ENCODE measurements around the gene SPAAR.
"Not testable (repeated sequence)": the region's sequence is repeated elsewhere in the genome, so short reads cannot be mapped to it uniquely, and the experiment has no call there.

The SPAAR gene

DNA sequence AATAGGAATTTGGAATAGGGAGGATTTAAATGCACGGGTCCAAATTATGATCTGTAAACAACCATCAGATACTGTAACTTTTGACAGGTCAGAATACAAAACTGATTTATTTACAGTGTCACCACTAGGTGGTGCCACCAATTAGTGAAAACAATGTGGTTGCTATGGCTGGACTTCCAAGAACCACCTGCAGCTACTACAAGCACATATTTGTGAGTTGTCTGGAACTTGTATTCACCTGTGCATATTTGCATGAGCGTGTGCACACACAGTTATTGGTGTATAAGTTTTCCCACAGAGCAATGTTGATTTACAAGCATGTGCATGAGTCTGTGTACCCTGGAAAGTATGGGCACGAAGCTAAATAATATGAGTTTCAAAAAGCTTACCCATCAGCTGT, 6.2 kb upstream of the SPAAR start:
- peak in 1 of 58 donors; percentile 23 for DNase-seq

DNA sequence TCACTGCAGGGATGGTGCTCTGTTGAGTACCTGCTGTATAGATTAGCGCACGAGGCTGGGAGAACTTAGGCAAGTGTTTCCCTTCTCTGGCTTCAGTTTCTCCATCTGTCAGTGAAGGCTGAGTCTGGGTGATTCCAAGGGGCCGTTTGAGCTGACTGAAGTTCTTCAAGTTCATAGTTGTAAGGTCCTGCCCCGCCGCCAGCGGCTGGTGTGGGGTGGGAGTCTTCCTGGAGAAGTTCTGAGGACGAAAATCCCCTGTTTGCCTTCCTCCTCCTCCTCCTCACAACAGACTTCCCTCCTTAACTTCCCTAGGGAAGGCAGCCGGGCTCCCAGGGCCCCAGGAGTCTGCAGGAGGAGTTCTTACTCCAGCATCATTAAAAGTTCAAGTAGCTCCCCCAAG, 5.0 kb upstream of the SPAAR start:
- no peak for DNase-seq

DNA sequence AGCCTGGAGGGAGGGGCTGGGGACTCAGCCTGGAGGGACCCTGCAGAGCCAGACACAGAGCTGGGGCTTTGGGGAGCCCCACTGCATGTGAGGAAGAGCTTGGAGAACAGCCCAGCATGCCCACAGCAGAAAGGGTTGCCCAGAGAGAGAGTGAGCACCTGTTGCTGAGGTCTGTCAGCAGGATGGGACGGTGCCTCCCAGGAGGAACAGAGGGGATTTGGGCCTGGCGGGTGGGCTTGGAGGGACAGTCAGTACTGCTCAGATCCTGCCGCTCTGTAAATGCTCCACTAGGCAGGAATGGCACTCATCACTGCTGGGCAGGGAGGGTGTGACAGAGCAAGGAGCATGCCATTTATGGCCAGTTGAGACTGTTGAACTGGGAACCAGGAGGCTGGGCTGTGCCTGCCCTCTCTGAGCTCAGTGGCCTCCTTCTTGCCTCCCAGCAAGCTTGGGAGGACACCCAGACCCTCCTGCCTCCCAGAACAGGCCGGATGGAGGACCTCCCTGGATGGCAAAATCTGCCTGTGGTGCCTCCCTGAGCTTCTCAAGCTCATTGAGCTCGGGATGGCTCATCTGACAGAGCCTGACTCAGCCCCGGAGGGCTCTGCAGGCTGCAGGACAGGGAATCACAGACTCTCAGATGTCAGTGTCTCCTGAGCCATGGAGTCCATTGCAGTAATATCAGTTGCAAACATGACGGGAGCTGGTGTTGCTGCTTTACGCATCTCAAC, 4.1 kb upstream of the SPAAR start:
- DNase-seq: no peak

DNA sequence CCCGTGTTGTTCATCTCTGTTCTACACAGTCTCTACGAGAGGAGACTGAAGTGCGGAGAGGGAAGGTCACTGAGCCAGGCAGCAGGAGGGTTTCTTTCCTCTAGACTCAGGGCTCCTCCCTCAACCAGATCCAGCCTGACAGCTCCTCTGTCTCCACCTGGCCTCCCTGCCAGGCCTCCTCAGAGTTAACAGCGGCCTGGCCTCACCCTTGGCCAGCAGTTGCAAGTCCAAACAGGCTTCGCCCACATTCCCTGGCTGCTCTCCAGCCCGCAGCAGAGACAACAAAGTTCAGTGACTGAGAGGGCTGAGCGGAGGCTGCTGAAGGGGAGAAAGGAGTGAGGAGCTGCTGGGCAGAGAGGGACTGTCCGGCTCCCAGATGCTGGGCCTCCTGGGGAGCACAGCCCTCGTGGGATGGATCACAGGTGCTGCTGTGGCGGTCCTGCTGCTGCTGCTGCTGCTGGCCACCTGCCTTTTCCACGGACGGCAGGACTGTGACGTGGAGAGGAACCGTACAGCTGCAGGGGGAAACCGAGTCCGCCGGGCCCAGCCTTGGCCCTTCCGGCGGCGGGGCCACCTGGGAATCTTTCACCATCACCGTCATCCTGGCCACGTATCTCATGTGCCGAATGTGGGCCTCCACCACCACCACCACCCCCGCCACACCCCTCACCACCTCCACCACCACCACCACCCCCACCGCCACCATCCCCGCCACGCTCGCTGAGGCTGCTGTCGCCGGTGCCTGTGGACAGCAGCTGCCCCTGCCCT, 3.2 kb upstream of the SPAAR start, which contains the start of gene HRCT1:
TSS of gene HRCT1 (plus strand) at position 291 of the 768 bp plus-strand sequence. CDS start at position 377, 86 bp downstream.
- peak in 8 of 58 donors; percentile 14 to 45 (median 22) for DNase-seq

DNA sequence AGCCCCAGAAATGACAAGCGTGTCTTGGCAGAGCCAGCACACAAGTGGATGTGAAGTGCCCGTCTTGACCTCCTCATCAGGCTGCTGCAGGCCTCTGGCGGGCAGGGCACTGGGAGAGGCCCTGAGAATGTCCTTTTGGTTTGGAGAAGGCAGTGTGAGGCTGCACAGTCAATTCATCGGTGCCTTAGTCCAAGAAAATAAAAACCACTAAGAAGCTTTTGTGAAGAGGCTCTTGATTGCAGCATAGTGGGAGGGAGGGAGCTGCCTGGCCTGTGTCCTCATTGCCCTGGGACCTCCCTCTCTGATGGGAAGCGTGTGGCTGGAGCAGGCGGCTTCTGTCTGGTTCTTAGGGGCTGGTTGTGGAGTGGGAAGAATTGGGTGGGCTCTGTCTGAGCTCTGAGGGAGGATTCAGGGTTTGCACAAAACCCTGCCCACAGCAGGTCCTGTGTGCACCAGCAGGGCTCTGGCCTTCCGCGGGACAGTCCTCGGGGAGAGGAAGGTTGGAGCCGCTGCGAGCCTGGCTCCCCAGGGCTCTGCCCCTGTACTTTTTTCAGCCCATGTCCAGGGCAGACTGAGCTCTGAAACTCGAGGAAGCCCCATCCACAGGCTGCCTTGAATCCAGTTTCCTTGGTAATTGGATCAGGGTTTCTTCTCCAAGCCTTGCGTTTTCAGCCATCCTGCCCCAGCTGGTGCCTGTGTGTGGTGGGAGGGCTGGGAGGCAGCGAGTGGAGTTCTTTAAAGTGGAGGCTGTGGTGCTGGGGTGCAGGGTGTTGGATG, 2.2 kb upstream of the SPAAR start:
- peak in 1 of 58 donors; percentile 43 for DNase-seq

DNA sequence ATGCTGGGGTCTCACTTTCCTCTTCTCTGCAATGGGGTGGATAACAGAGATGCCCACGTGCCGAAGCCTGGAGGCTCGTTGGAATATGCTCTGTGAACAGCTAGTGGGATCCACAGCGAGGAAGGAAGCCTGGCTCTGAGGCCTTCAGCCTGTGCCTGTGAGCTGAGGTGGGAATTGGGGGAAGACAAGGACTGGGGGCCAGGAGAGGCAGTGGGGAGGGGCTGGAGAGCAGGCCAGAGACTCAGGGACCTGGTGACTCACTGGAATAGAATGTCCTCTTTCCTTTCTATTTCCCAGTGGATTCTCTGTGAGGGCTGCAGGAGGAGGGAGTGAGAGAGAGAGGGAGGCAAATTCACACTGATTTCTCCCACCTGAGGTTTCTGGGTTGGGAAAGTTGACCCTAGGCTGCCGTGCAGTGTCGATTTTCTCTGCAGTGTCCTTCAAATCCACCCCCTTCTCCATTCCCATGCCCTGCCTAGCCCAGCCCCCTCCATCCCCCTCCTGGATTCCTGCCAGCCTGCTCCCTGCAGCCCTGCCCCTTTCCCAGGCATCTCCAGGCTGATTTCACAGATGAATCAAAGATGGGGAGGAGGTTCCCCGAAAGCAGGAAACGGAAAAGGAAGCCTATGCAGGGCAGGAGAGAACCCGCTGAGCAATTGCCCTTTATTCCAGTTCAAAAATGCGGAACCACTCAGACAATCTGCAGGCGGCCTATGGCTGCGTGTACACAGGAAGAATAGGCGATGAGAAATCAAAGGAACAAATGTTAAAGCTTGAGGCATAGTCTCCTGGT, 1.4 kb upstream of the SPAAR start:
- DNase-seq: peak in 7 of 58 donors; percentile 13 to 54 (median 29)

DNA sequence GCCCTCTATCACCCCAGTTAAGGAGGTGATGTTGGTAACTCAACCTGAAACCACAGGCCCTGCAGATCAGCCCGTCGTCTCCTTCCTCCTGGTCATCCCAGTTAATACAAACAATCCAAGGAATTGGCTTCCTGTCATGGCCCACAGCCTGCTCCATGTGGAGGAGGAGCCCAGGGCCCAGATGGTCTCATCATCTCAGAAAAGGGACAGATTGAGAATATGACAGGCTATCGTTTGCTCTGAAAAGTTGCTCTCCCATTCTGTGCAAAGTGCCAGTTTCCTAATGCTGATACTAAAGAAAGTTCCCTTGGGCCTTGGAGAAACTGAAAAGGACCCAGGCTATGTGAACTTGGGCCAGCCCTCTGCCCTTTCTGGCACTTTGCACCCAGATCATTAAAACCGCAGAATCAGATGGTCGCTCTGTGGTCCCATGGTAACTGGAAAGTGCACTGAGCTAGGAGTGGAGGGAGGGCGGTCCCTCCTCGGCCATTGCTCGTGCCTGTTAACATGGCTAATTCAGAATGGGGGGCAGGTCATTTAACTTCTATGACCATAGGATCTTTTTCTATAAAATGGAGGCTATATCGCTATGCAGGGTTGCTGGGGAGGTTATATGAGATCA, 675 bp upstream of the SPAAR start:
- DNase-seq: peak in 2 of 58 donors; percentile 19 to 54

DNA sequence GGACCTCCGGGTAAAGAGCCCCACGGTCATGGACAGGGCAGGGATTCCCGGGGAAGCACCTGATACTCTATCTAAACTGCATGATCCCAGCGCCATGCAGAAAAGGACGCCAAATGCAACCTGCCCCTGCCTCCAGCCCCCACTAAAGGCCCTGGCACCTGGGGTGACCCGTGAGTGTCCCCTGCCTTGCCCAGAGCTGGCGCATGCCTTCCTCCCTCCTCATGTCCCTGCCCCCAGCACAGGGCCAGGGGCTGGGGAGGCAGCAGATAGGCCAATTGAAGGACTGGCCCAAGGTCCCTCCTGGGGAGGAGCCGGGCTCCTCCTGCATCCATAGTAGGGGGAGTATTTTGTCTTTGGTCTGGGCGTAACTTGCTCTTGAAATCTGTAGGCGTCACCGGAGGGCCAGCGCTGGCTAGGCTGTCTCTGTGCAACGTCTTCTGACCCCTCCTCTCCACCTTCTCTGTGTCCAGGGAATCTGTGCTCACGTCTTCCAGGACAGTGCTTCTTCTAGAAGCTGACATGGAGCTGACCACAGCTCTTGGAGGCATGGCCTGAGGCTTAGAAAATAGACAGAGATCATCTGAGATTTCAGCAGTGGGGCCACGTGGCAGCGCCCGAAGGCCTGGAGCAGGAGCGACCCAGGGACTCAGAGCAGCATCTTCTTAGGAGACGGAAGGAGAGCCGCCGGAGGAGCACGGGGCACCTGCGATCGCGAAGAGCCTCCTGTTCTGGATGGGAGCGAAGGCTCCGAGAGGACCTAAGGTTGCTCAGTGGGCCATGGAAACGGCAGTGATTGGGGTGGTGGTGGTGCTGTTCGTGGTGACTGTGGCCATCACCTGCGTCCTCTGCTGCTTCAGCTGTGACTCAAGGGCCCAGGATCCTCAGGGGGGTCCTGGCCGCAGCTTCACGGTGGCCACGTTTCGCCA, 660 bp downstream of the SPAAR start:
- no peak for DNase-seq

DNA sequence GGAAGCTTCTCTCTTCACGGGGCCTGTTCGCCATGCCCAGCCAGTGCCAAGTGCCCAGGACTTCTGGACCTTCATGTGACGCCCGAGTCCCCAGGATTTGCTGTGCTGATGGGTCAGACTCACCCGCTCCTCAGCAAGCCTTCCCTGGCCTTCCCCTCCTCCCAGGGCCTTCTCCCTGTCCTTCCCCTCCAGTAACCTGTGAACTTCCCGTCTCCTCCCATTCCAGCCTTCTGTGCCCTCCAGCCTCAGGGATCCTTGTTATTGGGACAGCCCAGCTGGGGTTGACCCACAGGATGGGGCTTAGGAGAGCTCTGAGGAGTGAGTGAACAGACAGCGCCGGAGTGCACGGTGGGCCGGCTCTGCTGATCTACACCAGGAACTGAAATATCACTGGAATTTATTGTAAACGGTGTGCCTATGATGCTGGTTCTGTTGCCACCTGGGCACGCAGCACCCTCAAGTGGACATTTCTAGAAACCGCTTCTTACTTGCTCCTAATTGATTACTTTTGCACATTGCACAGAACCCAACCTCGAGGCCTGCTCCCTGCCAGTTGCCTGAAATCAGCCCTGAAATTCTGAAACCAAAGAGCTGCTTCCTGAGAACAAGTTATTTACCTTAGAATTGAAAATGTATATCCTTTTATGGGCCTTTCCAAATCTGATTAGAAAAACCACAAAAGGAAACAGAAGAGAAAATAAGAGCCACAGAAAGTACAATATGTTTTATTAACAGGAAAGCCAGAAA, 1.5 kb downstream of the SPAAR start:
- DNase-seq: no peak

DNA sequence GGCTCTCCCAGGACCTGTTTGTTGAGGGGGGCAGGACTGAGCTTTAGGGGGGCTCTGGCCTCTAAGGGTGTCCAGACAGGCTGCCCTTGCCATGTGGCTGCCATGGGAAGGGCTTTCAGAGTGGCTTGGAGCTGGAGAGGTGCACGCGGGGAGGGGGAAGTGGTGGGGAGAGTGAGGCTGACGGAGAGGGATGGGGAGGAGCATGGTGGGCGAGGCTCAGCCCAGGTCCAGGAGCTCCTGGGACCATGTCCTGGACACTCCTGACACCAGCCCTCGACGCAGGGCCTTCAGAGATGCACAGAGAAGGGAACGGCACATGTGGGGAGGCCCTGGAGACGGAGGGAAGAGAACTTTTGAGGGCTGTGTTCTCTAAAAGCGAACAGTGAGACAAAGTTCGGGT, 2.4 kb downstream of the SPAAR start:
- DNase-seq: no peak

DNA sequence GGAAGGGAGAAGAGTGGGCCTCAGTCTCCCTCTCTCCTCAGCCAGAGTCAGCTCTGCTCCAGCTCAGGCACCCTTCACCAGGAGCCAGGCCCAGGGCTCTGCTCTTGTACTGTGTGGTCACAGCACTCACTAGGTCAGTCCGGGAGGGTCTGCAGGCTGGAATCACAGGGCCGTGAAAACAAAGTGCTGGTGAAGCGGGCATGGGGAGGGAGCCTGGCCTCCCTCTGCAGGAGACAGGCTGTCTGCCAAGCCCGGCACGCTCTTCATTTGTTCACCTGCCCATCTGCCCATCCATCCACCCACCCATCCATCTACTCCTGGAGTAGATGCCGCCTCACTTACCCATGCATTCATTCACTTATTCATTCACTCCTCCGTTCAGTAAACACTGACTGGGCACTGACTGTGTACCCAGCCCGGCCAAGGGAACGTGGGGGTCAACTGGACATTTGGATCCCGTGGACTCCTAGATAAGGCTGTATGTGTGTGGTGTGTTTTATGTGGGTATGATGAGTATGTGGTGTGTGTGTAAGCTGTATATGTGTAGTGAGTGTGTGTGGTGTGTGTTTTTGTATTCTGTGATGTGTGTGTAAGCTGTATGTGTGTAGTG, 3.6 kb downstream of the SPAAR start:
- DNase-seq: no peak

DNA sequence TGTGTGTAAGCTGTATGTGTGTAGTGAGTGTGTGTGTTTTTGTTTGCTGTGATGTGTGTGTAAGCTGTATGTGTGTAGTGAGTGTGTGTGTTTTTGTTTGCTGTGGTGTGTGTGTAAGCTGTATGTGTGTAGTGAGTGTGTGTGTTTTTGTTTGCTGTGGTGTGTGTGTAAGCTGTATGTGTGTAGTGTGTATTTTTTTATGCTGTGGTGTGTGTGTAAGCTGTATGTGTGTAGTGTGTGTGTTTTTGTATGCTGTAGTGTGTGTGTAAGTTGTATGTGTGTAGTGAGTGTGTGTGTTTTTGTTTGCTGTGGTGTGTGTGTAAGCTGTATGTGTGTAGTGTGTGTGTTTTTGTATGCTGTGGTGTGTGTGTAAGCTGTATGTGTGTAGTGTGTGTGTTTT, 4.1 kb downstream of the SPAAR start:
- DNase-seq: not testable (repeated sequence)

DNA sequence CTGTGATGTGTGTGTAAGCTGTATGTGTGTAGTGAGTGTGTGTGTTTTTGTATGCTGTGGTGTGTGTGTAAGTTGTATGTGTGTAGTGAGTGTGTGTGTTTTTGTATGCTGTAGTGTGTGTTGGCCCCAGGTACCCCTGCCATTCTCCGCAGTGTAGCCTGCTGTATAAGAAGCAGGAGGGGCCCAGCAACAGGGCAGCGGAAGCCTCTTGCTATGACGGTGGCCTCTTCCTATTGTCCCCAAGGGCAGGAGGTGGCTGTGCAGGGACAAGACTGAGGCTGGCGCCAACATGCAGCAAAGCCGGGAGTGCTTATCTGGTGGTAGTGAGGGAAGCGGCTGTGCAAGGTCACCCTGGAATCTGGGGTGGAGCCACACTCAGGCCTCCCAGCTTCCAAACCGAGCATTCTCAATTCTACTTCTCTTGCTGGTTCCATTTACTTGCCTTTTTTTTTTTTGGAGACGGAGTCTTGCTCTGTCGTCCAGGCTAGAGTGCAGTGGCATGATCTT, 5.1 kb downstream of the SPAAR start:
- no peak for DNase-seq

DNA sequence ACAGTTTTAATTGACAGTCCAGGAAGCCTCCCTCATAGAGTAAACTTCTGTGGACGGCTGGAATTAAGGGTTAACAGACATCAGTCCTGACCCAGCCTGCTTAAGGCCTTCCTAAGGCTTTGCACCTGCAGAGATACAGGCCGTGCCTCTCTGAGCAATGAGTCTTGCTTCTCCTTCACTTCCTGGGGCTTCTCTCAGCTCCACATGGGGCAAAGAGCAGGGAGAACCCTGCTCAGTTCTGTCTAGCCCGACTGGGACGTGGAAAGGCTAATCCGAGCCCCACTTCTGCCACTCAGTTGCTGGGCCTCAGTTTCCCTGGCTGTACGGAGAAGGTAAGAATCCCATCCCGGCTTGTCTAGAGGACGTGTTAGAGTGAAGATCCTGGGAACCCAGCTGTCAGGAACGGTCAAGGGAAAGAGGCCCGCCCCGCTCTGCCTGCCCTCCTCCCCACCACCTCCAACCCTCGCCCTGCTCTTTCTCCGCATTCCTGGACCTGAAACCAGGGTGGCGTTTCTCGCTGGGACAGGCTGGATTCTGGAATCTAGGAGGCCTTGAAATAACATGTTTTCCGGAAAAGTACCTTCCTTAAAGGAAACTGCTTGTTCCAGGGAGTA, 6.5 kb downstream of the SPAAR start:
- no peak for DNase-seq

DNA sequence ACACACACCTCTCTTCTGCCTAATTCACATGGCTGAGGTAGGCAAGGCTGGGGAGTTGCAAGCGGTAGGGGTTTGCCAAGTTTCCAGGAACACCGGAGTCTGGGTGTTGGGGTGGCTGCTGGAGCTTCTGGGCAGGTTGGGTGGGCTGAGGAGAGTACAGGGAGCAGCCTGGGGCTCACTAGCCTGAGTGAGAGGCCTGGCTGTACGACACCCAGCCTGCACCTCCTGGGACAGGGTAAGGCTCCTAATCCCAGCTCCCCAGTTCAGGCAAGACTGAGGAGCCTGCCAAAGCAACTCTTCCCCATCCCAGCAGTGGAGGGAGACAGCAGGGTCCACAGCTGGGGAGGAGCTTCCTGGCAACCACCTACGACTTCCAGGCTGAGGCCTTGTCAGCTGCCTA, 8.0 kb downstream of the SPAAR start:
- DNase-seq: no peak

DNA sequence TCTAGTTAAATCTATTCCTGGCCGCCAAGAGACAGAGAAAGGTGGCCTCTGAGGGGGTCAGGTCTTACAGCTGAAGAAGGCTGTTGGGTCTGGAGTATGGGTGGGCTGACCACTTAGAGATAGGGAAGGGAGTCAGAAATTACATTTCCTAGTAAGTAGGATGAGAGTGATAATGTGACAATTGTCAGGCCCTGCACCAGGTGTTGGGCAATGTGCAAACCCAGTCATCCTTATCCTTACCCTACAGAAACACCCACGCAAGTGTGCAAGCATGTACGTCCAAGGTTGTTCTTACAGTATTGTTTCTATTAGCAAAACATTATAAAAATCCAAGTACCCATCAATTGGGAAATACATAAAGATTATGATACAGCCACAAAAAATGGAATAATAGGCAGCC, 9.5 kb downstream of the SPAAR start:
- DNase-seq: no peak

DNA sequence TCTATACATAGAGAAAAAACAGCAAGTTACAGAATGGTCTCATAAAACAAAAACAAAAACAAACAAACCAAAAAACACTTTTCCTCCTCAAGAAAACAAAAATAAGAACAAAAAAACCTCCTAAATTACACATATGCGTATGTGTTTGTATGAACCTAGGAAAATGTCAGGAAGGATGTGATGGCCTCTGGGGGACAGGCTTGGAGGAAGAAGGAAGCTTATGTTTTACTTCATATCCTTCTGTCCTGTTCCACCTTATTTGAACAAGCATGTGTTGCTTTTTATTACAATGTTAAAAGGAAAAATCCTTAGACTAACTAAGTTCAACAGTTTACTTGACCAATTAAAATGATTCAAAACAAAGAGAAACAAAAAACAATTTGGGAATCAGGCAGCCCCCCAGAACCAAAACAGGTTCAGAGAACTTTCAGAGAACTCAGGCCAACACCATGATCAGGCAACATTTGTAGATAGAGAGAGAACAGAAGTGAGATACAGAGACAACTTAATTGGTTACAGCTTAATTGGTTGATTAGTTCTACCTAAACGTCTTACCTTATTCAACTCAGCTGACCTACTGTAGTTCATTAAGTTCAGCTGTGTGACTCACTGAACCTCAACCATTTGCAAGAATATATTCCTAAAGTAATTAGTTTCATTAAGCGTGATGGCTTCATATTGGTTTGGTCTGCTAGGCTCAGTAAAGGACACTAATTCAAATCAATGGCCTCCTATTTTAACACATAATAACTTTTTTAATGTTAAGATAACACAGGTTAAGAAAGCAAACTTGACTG, 10.1 kb downstream of the SPAAR start:
- no peak for DNase-seq
